ENCODE data around the gene HCRTR2. TPM values are rescaled to one million over a fixed set of nuclear protein-coding genes. Genes with fewer than 3 reads are reported as not detected.
"Not testable (repeated sequence)": the region's sequence is repeated elsewhere in the genome, so short reads cannot be mapped to it uniquely, and the experiment has no call there.

Gene HCRTR2
- total RNA-seq, 4 donors from 2014 or later = 0.21 TPM; not detected in 3

GRCh38 chr6:55137929-55138693 is 36.2 kb upstream of the HCRTR2 start:
- TF ChIP-seq, protein P1, sequence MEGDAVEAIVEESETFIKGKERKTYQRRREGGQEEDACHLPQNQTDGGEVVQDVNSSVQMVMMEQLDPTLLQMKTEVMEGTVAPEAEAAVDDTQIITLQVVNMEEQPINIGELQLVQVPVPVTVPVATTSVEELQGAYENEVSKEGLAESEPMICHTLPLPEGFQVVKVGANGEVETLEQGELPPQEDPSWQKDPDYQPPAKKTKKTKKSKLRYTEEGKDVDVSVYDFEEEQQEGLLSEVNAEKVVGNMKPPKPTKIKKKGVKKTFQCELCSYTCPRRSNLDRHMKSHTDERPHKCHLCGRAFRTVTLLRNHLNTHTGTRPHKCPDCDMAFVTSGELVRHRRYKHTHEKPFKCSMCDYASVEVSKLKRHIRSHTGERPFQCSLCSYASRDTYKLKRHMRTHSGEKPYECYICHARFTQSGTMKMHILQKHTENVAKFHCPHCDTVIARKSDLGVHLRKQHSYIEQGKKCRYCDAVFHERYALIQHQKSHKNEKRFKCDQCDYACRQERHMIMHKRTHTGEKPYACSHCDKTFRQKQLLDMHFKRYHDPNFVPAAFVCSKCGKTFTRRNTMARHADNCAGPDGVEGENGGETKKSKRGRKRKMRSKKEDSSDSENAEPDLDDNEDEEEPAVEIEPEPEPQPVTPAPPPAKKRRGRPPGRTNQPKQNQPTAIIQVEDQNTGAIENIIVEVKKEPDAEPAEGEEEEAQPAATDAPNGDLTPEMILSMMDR (IDR thresholded peaks at IDR 0.05) = no peak
- TF ChIP-seq POLR2A (IDR thresholded peaks at IDR 0.05) = no peak
- intact Hi-C loops (cut with DNase I; ENCODE audit: low total_unique reads) = no loop called here
- Histone ChIP-seq H3K27ac (no peak overlapping the region), H3K36me3 (no peaks in the 10 kb centered on the region), H3K4me1 (no peaks in the 10 kb centered on the region), H3K27me3 (no peaks in the 10 kb centered on the region), H3K4me3 (no peak overlapping the region), H3K9me3 (no peaks in the 10 kb centered on the region)
- no peak for DNase-seq

DNA sequence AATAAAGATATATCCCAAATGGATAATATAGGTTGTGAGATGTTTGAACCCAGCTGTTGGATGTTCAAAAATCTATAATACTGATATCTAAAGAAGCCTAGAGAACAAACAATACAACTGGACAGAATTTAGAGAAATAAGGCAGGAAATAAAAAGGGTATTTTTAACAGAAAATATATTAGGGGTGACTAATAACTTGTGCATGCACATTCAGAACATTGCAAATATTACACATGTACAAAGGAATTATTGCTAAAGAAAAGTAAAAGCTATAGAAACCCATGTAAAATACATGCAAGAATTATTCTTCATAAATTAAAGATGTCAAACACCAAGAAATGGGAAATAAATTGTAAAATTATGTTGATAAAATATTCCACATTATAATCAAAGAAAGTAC is 32.7 kb upstream of the HCRTR2 start:
- H3K36me3 ChIP-seq = no peaks in the 10 kb centered on the region
- no peak for DNase-seq
- intact Hi-C loops (cut with DNase I; ENCODE audit: low total_unique reads) = no loop called here
- H3K9me3 ChIP-seq = no peaks in the 10 kb centered on the region
- no peaks in the 10 kb centered on the region for H3K4me1 ChIP-seq
- TF ChIP-seq POLR2A (IDR thresholded peaks at IDR 0.05) = no peak
- TF ChIP-seq, protein P1 (IDR thresholded peaks at IDR 0.05) = no peak
- H3K27ac ChIP-seq = no peak overlapping the region
- no peak overlapping the region for H3K4me3 ChIP-seq
- H3K27me3 ChIP-seq = no peaks in the 10 kb centered on the region

DNA sequence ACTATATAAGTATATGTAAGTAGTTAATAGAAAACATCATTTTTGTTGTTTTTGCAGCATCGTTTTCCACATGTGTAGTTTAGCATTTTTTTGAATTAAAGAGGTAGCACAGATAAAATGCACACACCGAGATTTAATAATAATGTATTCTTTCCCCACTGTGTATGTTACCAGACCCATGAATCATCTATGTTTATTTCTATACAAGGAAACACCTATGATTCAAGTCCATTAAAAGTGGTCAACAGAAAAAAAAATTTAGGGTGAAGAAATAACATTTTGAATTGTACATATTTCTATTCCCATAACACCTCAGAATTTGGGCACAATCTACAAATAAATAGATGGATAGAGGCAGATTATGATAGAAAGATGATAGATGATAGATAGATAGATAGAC is 31.7 kb upstream of the HCRTR2 start:
- H3K36me3 ChIP-seq = no peaks in the 10 kb centered on the region
- TF ChIP-seq, protein P1 (IDR thresholded peaks at IDR 0.05) = no peak
- TF ChIP-seq POLR2A (IDR thresholded peaks at IDR 0.05) = no peak
- no peak for DNase-seq
- intact Hi-C loops (cut with DNase I; ENCODE audit: low total_unique reads) = no loop called here
- no peaks in the 10 kb centered on the region for H3K27me3 ChIP-seq
- H3K4me1 ChIP-seq = no peaks in the 10 kb centered on the region
- H3K9me3 ChIP-seq = no peaks in the 10 kb centered on the region
- no peak overlapping the region for H3K4me3 ChIP-seq
- H3K27ac ChIP-seq = no peak overlapping the region

DNA sequence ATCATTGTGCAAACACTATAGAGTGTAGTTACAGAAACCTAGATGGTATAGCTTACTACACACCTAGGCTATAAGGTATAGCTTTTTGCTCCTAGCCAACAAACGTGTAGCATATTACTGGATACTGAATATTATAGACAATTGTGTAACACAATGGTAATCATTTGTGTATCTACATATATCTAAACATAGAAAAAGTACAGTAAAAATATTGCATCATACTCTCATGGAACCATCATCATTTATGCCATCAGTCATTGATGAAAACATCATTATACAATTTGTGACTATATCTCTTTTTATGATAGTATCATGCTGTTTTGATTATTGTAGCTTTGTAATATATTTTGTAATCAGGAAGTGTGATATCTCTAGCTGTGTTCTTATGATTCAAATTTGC is 21.0 kb upstream of the HCRTR2 start:
- intact Hi-C loops (cut with DNase I; ENCODE audit: low total_unique reads) = no loop called here
- H3K9me3 ChIP-seq = no peaks in the 10 kb centered on the region
- H3K36me3 ChIP-seq = no peaks in the 10 kb centered on the region
- no peaks in the 10 kb centered on the region for H3K27me3 ChIP-seq
- no peaks in the 10 kb centered on the region for H3K4me1 ChIP-seq
- DNase-seq = no peak
- H3K27ac ChIP-seq = no peak overlapping the region
- no peak overlapping the region for H3K4me3 ChIP-seq
- TF ChIP-seq, protein P1 (IDR thresholded peaks at IDR 0.05) = no peak
- TF ChIP-seq POLR2A (IDR thresholded peaks at IDR 0.05) = no peak

DNA sequence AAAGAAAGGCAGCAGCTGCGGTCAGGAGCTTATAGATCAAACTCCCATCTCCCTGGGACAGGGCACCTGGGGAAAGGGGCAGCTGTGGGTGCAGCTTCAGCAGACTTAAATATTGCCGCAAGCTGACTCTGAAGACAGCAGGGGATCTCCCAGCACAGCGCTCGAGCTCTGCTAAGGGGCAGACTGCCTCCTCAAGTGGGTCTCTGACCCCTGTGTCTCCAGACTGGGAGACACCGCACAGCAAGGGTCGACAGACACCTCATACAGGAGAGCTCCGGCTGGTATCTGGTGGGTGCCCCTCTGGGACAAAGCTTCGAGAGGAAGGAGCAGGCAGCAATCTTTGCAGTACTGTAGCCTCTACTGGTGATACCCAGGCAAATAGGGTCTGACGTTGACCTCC is 15.5 kb upstream of the HCRTR2 start:
- intact Hi-C loops (cut with DNase I; ENCODE audit: low total_unique reads) = not testable (repeated sequence)

More for the DNA sequence above, 15.5 kb upstream of the HCRTR2 start:
- not testable (repeated sequence) for H3K36me3 ChIP-seq, H3K27ac ChIP-seq, H3K27me3 ChIP-seq, H3K4me3 ChIP-seq, DNase-seq, H3K4me1 ChIP-seq, H3K9me3 ChIP-seq
